HFF-Myc (cell line): ENCODE measurements around the gene SH3BP4.

ENCODE experiments used
- DNase-seq: peaks from one replicate; pipeline ENCODE4 v3.0.0-alpha.2; 2011; ENCODE audit warnings: low read depth; ENCODE audit errors: extremely low read depth
- H3K4me3 ChIP-seq: replicated peaks from 2 replicates; pipeline ENCODE4 v1.5.1; 2011; ENCODE audit warnings: low read depth, mild to moderate bottlenecking, control low read depth, low read length
- CTCF ChIP-seq: IDR thresholded peaks from 2 replicates; pipeline ENCODE4 v1.5.1; 2012; ENCODE audit warnings: mild to moderate bottlenecking, low read depth, low read length, control low read depth; ENCODE audit errors: missing control alignments

Gene SH3BP4

DNA sequence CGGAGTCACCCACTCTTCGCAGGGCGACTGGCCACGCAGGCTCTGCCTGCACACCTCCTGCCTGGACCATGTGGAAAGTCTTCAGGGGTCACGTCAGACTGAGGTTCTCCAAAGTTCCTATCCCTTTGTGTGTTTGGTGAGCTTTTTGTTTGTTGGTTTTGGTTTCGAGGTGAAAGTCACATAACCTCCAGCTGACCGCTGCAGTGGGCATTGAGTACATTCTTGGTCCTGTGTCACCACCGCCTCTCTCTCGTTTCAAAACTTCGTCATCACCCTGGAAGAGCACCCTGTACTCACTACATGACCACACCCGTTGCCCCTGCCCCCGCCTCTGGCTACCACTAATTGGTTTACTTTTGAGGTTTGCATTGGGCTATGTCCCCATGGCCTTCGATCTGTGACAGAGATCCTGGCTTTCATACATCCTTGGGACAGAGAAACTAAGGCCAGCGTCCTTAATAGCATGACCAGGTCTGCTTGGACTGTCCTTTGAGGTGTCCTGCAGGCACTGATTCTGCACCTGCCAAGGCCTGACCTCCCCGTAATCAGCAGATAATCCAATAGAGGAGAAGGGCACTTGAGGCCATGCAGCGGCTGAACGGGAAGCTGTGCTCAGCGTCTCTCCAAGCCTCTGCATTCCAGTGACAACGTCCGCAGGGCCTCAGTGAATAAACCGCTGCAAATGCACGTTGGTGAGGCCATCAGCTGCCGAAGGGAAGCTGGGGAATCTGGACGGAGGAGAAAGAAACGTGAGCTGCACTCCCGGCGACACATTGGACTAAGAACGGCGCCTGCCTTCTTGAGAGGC lies 46.8 kb downstream of the SH3BP4 start:
- H3K4me3 ChIP-seq: no peak overlapping the region
- TF ChIP-seq CTCF: no peak
- DNase-seq: no peak

- no peak for DNase-seq
- H3K4me3 ChIP-seq: no peak overlapping the region
Measured at GRCh38 chr2:234999740-235000425, 48.1 kb downstream of the SH3BP4 start.

GRCh38 chr2:235000426-235001236 lies 48.8 kb downstream of the SH3BP4 start:
- H3K4me3 ChIP-seq: no peak overlapping the region
- TF ChIP-seq CTCF: no peak
- no peak for DNase-seq

More at GRCh38 chr2:234999740-235000425, 48.1 kb downstream of the SH3BP4 start:
- TF ChIP-seq CTCF: no peak

- DNase-seq: no peak
- TF ChIP-seq CTCF: no peak
Measured at GRCh38 chr2:235001237-235002133, 49.7 kb downstream of the SH3BP4 start.

GRCh38 chr2:235002198-235003095 lies 50.6 kb downstream of the SH3BP4 start:
- no peak overlapping the region for H3K4me3 ChIP-seq
- no peak for TF ChIP-seq CTCF
- no peak for DNase-seq

More at GRCh38 chr2:235001237-235002133, 49.7 kb downstream of the SH3BP4 start:
- no peak overlapping the region for H3K4me3 ChIP-seq
